GM19035 (cell line): ENCODE results near the gene RTRAF.

Experiments
- ATAC-seq: cut with Tn5 transposase; IDR thresholded peaks from one replicate; pipeline ENCODE4 v1.9.1; 2021; ENCODE audit not compliant: unreplicated experiment

RTRAF gene

GRCh38 chr14:51989293-51990234 lies at the start of gene RTRAF:
Gene RTRAF (plus strand): TSS chr14:51989546. CDS start chr14:51989640, 94 bp downstream.
- peak; percentile 95 for ATAC-seq

- ATAC-seq, result no peak
Observed at GRCh38 chr14:51939755-51940301, 49.5 kb upstream of the RTRAF start.

- ATAC-seq, result no peak
Observed at GRCh38 chr14:51942971-51943370, 46.4 kb upstream of the RTRAF start.

- ATAC-seq, result no peak
Observed at GRCh38 chr14:51950007-51950406, 39.3 kb upstream of the RTRAF start.

- no peak for ATAC-seq
Observed at GRCh38 chr14:51951656-51952055, 37.7 kb upstream of the RTRAF start.

- no peak for ATAC-seq
Observed at GRCh38 chr14:51954031-51954430, 35.3 kb upstream of the RTRAF start.

- ATAC-seq, result no peak
Observed at GRCh38 chr14:51954657-51955056, 34.7 kb upstream of the RTRAF start.

- ATAC-seq, result no peak
Observed at GRCh38 chr14:51957950-51958349, 31.4 kb upstream of the RTRAF start.

GRCh38 chr14:51959928-51960327 lies 29.4 kb upstream of the RTRAF start:
- ATAC-seq, result no peak

- no peak for ATAC-seq
Observed at GRCh38 chr14:51960866-51961265, 28.5 kb upstream of the RTRAF start.

- no peak for ATAC-seq
Observed at GRCh38 chr14:51962711-51963110, 26.6 kb upstream of the RTRAF start.

GRCh38 chr14:51963286-51963685 lies 26.1 kb upstream of the RTRAF start:
- no peak for ATAC-seq

GRCh38 chr14:51967521-51967920 lies 21.8 kb upstream of the RTRAF start:
- ATAC-seq, result no peak

GRCh38 chr14:51969852-51970540 lies 19.4 kb upstream of the RTRAF start:
- ATAC-seq, result no peak

GRCh38 chr14:51972566-51972965 lies 16.8 kb upstream of the RTRAF start:
- ATAC-seq, result no peak

- ATAC-seq, result no peak
Observed at GRCh38 chr14:51977075-51977474, 12.3 kb upstream of the RTRAF start.

GRCh38 chr14:51978681-51979085 lies 10.7 kb upstream of the RTRAF start:
- no peak for ATAC-seq

- peak; percentile 67 for ATAC-seq
Observed at GRCh38 chr14:51979088-51979709, 10.1 kb upstream of the RTRAF start.

GRCh38 chr14:51981218-51981854 lies 8.0 kb upstream of the RTRAF start:
- ATAC-seq, result peak; percentile 49

GRCh38 chr14:51988221-51988620 lies 1.1 kb upstream of the RTRAF start:
- no peak for ATAC-seq

GRCh38 chr14:51990488-51990887 lies 1.1 kb downstream of the RTRAF start:
- ATAC-seq, result no peak
